HG02885 (cell line): ENCODE results near the gene CCDC12.

Experiments
- ATAC-seq: cut with Tn5 transposase; IDR thresholded peaks from one replicate; pipeline ENCODE4 v1.9.1; 2021; ENCODE audit warnings: mild to moderate bottlenecking; ENCODE audit not compliant: unreplicated experiment, poor library complexity

CCDC12 gene

GRCh38 chr3:46960835-46961234 is 15.7 kb downstream of the CCDC12 start:
- ATAC-seq: no peak

GRCh38 chr3:46960081-46960701 is 16.4 kb downstream of the CCDC12 start:
- ATAC-seq: no peak

DNA sequence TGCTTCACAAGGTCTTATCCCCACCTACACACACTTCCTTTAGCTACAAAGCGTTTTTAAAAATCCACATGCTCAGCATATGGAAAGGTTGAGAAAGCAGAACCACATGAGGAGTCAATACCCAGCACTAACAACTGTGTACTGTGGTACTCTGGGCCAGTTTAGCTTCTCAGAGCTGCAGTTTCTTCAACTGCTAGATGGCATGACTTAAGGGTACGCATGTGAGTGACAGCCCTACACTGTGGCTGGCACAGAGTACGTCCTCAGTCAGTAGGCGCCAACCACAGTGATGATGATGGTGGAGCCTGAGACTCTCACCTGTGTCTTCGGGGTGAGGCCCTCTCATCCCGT is 17.4 kb downstream of the CCDC12 start:
- no peak for ATAC-seq

- ATAC-seq: no peak
These were observed 17.9 kb downstream of the CCDC12 start for GRCh38 chr3:46958467-46959160.

GRCh38 chr3:46957092-46957820 is 19.3 kb downstream of the CCDC12 start:
- no peak for ATAC-seq

GRCh38 chr3:46955801-46956259 is 20.7 kb downstream of the CCDC12 start:
- no peak for ATAC-seq

- ATAC-seq: no peak
These were observed 21.4 kb downstream of the CCDC12 start for GRCh38 chr3:46955157-46955556.

DNA sequence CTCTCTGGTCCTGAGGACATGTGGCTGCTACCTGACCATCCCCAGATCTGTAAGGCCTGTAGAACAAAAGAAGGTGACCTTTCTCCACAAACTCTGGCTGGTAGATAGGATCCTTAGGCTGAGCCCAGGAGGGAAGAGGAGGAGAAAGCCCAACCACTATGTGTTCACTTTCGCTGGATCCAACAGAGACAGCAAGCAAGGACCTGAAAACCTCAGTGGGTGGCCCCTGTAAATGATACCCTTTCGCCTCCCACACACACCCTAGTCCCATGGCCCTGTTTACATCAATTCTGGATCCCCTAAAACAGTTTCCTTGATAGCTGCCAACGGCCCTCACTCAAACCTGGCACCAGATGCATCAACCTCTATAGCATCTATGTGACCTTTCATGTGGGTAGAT is 22.4 kb downstream of the CCDC12 start:
- no peak for ATAC-seq

DNA sequence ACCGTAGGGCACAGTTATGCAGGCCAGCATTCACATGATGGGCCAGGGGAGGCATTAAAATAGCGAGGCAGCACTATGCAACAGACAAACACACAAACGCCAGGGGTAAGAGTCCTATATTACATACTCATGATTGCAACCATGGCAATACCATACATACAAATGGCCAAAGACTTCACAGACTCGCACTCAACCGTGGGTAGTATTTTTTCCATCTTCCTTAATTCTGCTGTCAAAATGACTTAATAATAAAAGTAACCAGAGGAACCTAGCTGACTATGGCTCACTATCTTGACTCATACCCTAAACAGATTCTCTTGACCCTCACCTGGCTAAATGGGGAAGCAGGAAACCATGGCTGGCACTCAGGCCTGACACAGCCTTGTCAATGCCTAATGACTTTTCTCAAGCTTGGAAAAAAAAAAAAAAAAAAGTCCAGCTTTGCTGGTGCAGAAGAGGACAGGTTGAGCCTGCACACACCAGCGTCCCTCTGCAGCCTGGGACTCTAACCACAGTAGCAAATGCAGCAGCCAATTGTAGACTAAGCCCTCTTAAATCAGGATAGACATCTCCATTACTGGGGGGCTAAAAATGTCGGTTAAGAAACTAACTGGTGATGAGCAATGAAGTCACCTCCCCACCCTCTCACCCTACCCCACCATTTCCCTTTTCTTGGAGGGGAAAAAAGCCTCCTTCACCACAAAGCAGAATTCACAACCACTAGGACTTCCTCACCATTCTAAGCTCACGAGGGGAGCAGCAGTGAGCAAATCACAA is 23.1 kb downstream of the CCDC12 start:
- peak; percentile 40 for ATAC-seq

DNA sequence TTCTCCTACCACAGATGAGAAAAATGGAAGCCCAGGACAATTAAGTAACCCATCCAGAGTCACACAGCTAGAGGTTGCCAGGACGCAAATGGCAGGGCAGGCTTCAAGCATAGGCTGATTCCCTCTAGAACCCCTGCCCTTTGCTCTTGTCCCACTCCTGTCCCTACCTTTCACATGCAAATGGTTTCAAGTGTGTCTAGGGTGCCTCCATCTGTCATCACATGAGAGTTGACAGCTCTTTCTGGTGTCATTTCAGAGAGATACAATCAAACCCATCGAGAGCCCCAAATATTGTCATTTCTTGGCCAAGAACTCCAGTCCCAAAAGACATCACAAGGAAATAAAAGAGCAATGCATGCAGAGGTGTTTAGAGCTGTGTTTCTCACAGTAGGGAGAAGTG is 23.7 kb downstream of the CCDC12 start:
- ATAC-seq: no peak

- no peak for ATAC-seq
These were observed 25.8 kb downstream of the CCDC12 start for GRCh38 chr3:46950650-46951241.

DNA sequence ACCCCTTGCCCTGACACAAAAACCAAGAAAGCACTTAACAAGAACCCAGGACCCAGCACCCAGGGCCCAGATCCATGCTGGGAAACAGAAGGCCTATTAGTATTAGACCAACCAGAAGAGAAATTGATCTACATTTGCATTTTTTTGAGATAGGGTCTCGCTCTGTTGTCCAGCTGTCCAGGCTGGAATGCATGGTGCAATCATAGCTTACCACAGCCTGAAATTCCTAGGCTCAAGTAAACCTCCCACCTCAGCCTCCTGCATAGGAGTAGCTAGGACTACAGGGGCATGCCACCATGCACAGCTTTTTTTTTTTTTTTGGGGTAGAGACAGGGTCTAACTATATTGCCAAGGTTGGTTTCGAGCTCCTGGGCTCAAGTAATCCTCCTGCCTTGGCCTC is 26.4 kb downstream of the CCDC12 start:
- ATAC-seq: no peak

GRCh38 chr3:46948830-46949671 is 27.5 kb downstream of the CCDC12 start:
- ATAC-seq: peak; percentile 59

DNA sequence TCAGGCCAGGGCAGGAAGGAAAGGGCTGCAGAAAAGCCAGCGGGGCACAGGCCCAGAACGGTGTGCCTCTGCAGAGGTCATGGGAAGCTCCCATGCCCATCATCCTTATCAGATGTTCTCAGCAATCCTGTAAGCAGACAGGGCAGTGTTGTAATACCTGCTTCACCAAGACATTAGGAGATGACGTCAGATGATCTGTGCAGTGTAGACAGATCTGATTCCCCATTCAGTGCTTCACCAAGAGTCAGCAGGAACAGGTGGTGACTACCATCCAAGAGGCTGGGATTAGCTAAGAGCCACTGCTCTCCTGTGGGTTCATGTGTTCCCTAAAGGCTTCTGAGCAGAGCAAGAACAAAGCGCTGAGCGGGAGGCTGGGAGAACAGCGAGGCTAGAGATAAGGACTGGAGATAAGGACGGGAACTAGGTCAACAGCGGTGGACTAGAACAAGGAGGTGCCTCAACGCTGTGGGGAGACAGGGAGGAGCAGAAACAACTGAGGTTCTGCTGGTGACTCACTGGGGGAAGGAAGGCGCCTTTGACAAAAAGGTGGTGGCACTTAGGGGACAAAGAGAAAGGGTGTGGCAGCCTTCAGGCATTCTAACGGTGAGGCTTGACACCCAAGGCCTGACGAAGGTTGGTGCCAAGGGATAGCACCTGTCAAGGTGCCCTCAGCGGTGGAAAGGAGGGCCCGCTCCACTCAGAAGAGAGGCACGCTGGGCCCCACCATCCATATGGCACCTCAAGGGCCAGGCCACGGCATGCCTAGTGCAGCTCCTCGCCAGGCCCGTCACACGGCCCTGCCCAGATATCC is 28.4 kb downstream of the CCDC12 start:
- no peak for ATAC-seq

DNA sequence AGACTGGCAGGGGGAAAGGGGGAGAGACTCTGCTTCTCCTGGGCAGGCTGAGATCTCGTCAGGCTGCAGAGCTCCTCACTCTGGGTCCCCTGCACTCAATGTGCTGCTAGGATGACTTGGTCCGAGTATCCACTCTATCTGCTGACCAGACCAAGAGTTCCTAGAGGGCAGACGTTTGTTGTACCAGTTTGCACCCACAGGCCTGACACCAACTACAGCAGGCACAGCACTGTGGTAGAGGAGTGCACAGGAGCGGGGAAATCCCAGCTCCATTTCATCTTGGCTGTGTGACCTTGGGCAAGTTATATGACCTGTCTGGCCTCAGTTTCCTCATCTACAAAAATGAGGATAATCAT is 29.0 kb downstream of the CCDC12 start:
- ATAC-seq: no peak

DNA sequence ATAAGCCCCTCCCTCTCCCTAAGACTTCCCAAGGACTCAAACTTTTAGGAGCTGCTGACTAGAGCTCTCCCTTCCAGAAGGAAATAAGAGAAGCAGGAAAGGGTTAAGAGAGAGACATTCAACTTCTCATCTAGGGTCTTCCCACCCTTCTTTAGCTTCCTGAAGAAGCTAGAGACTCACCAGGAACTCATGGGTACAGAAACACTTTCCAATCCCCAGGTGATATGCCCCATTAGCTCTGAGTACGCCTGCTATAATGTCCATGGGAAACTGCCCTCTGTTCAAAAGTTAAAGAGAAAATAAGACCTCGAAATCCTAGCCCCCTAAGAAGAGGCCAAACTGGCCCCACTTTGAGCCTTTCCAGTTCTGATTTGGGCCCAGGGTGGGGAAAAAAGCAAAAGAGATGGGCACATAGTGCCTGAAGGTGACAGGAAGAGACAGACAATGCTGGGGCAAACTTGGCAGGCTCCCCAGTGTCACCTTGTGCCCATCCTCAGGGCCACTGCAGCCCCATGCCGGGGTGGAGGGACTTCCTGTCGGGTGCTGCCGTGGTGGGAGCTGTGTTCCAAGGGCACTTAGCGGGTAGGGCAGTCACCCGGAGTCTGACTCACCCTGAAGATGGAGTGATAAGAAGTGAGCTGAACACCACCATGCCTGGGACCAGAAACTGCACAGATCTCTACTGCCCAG is 29.5 kb downstream of the CCDC12 start:
- ATAC-seq: no peak

DNA sequence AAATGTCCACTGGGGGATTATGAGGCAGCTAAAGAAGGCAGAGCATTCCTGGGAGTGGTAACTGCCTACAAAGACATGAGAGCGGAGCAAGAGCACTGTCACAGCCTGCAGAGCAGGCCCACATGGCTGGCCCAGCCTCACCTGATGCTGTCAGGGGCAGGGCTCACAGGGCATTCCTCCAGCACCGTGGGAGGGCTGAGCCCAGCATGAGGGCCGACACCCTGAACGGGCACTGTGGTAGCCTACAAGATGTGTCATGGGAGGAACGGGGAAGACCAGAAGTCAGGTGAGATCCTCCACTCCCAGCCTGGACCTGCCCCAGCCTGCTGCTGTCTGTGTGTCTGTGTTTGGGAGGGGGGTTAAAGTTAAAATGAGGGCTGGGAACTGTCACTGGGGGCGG is 30.1 kb downstream of the CCDC12 start:
- no peak for ATAC-seq

DNA sequence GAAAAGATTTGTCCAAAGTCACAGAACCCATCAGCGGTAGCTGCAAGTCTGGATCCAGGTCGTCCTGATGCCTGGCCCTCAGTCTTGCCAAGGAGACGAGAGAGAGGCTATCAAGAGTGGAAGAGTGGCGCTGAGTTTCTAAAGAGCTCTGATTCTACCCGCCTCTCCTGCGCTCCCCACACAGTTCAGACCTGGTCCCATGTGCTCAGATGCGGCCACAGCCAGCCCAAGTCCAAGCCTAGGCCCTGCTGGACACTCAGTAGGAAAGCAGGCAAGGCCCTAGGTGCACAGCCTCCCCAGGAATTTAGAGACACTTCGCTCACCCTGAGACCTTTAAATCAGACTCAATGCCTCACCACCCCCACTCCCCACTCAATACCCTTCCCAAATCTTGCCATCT is 32.4 kb downstream of the CCDC12 start:
- no peak for ATAC-seq
